Prostate gland (tissue), 2 donors: ENCODE data around the gene ADAMTS17.

Source experiments
- CTCF ChIP-seq, 4 experiments: fragments of 200-600 bp in 2 of 4; fragments of 450-650 bp in 2 of 4; sonication (generic) in 2 of 4; IDR thresholded peaks; 1 replicate in 3 of 4; 2 replicates in 1 of 4; pipeline ENCODE4 v1.5.1; 2016 to 2019; ENCODE audit warnings: antibody characterized with exemption in 4 of 4, mild to moderate bottlenecking in 2 of 4, moderate library complexity in 2 of 4
- POLR2A ChIP-seq: fragments of 450-650 bp; IDR thresholded peaks from one replicate; pipeline ENCODE4 v1.6.1; 2016; ENCODE audit warnings: antibody characterized with exemption, mild to moderate bottlenecking
- POLR2AphosphoS5 ChIP-seq: sonication (generic); formaldehyde crosslinking; IDR thresholded peaks from one replicate; pipeline ENCODE4 v1.6.1; 2017; ENCODE audit warnings: antibody characterized with exemption

DNA sequence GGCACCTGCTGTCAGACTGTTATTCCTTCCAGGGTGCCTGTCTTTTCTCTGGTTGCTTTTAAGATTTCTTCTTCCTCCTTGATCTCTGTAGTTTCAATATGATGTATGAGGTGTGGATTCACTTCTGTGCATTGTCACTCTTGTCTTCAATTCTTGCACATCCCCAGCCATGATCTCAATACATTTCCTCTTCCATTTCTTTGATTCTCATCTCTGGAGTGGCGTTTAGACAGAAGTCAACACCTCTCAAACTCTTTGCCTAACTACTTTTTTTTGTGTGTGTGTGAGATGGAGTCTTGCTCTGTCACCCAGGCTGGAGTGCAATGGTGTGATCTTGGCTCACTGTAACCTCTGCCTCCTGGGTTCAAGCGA, 384.1 kb downstream of the ADAMTS17 start:
- TF ChIP-seq CTCF (IDR thresholded peaks at IDR 0.05) (no peak), POLR2AphosphoS5 (no peak), POLR2A (no peak)
